ENCODE results near the gene ARHGAP28.

DNA sequence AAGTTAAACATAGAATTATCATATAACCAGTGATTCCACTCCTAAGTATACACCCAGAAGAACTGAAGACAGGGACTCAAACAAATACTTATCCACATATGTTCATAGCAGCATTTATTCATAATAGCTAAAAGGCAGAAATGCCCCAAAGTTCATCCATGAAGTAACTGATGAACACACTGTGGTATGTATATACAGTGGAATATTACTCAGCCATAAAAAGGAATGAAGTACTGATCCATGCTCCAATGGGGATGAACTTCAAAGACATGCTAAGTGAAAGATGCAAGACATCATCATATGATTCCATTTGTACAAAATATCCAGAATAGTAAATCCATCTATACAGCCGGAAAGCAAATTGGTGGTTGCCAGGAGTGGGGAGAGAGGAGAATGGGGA is 230.6 kb downstream of the ARHGAP28 start:
- TF ChIP-seq, protein P1, sequence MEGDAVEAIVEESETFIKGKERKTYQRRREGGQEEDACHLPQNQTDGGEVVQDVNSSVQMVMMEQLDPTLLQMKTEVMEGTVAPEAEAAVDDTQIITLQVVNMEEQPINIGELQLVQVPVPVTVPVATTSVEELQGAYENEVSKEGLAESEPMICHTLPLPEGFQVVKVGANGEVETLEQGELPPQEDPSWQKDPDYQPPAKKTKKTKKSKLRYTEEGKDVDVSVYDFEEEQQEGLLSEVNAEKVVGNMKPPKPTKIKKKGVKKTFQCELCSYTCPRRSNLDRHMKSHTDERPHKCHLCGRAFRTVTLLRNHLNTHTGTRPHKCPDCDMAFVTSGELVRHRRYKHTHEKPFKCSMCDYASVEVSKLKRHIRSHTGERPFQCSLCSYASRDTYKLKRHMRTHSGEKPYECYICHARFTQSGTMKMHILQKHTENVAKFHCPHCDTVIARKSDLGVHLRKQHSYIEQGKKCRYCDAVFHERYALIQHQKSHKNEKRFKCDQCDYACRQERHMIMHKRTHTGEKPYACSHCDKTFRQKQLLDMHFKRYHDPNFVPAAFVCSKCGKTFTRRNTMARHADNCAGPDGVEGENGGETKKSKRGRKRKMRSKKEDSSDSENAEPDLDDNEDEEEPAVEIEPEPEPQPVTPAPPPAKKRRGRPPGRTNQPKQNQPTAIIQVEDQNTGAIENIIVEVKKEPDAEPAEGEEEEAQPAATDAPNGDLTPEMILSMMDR (IDR thresholded peaks at IDR 0.05) = no peak
- TF ChIP-seq POLR2A (IDR thresholded peaks at IDR 0.05) = no peak
